Activated T-cell treated with anti-CD3 and anti-CD28 coated beads, Interleukin-2, amount 50 U/mL, for 1 hour (primary cell): ENCODE results near the gene SNAPC4.
"Not testable (repeated sequence)": the region's sequence is repeated elsewhere in the genome, so short reads cannot be mapped to it uniquely, and the experiment has no call there.

Experiments
- DNase-seq: peaks from one replicate; pipeline ENCODE4 v3.0.0-alpha.2; 2020

The SNAPC4 gene

GRCh38 chr9:136407061-136407460, 7.1 kb upstream of the SNAPC4 start:
- DNase-seq = not testable (repeated sequence)

GRCh38 chr9:136405904-136406303, 5.9 kb upstream of the SNAPC4 start:
- not testable (repeated sequence) for DNase-seq

- DNase-seq = no peak
These were observed 5.5 kb upstream of the SNAPC4 start for GRCh38 chr9:136405481-136405880.

- DNase-seq = no peak
These were observed 4.8 kb upstream of the SNAPC4 start for GRCh38 chr9:136404801-136405136.

GRCh38 chr9:136403915-136404800, 4.2 kb upstream of the SNAPC4 start:
- DNase-seq = peak; percentile 35

- peak; percentile 71 for DNase-seq
These were observed 3.6 kb upstream of the SNAPC4 start for GRCh38 chr9:136403538-136403914.

GRCh38 chr9:136402067-136402466, 2.1 kb upstream of the SNAPC4 start:
- no peak for DNase-seq

- DNase-seq = no peak
These were observed 1.4 kb upstream of the SNAPC4 start for GRCh38 chr9:136401173-136401922.

GRCh38 chr9:136399176-136400037, 563 bp downstream of the SNAPC4 start:
- DNase-seq = peak; percentile 39

GRCh38 chr9:136398286-136398685, 1.7 kb downstream of the SNAPC4 start:
- no peak for DNase-seq

GRCh38 chr9:136397643-136398042, 2.3 kb downstream of the SNAPC4 start:
- DNase-seq = no peak

- no peak for DNase-seq
These were observed 3.8 kb downstream of the SNAPC4 start for GRCh38 chr9:136396219-136396515.

GRCh38 chr9:136395345-136396218, 4.4 kb downstream of the SNAPC4 start:
- DNase-seq = no peak

GRCh38 chr9:136395020-136395340, 5.0 kb downstream of the SNAPC4 start:
- DNase-seq = no peak

GRCh38 chr9:136394312-136395019, 5.5 kb downstream of the SNAPC4 start:
- no peak for DNase-seq

GRCh38 chr9:136393531-136393930, 6.4 kb downstream of the SNAPC4 start:
- DNase-seq = no peak

GRCh38 chr9:136392538-136393449, 7.2 kb downstream of the SNAPC4 start:
- no peak for DNase-seq

GRCh38 chr9:136391737-136392537, 8.0 kb downstream of the SNAPC4 start:
- DNase-seq = no peak

GRCh38 chr9:136389396-136389795, 10.6 kb downstream of the SNAPC4 start:
- no peak for DNase-seq

- DNase-seq = no peak
These were observed 12.8 kb downstream of the SNAPC4 start for GRCh38 chr9:136387217-136387616.
